OCI-LY1 (cell line): ENCODE results near the gene ATP5MK.

Experiments
- CTCF ChIP-seq: fragments of 200-600 bp; sonication (generic), shearing (Covaris generic); IDR thresholded peaks from 2 replicates; pipeline ENCODE4 v1.5.1; 2017; ENCODE audit warnings: mild to moderate bottlenecking, antibody characterized with exemption, low read length, moderate library complexity, mixed read lengths
- EZH2 ChIP-seq: fragments of 200-600 bp; sonication (generic), shearing (Covaris generic); IDR thresholded peaks from 2 replicates; pipeline ENCODE4 v1.8.0; 2017; ENCODE audit warnings: borderline replicate concordance, mixed run types, mild to moderate bottlenecking, antibody characterized with exemption, low read length, moderate library complexity, mixed read lengths

- TF ChIP-seq EZH2 (no peak), CTCF (no peak)
These were observed 28.3 kb downstream of the ATP5MK start, which contains the start of gene TAF5 for GRCh38 chr10:103367782-103368518.
